PC-9 (cell line): ENCODE results near the gene PTGER2.

Experiments used
- EZH2 ChIP-seq: fragments of 200-600 bp; sonication (generic); IDR thresholded peaks from 2 replicates; pipeline ENCODE4 v1.8.0; 2017; ENCODE audit warnings: antibody characterized with exemption, low read depth
- TF ChIP-seq, protein P1 (sequence below): fragments of 200-600 bp; sonication (generic); conservative IDR thresholded peaks from 2 replicates; pipeline ENCODE4 v1.6.1; 2017; ENCODE audit warnings: mixed run types, antibody characterized with exemption, mild to moderate bottlenecking, moderate library complexity

DNA sequence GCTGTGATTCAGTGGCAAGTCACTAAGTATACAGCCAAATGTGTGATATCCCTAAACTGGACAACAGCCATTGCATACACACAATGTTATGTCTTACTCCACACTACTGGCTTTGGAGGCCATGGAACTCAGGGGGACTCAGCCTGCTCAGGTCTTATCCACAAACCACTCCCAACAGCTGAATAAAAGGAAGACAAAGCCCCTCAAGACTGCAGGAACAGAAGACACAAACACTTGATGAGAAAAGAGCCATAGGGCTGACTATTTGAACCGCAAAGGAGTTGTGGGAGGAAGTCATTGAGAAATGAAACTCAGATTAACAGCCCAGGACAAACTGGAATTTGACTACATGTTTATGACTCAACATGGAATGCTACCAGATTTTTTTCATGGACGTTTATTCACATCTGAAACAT, 40.9 kb downstream of the PTGER2 start:
- no peak for TF ChIP-seq EZH2
- TF ChIP-seq, protein P1, sequence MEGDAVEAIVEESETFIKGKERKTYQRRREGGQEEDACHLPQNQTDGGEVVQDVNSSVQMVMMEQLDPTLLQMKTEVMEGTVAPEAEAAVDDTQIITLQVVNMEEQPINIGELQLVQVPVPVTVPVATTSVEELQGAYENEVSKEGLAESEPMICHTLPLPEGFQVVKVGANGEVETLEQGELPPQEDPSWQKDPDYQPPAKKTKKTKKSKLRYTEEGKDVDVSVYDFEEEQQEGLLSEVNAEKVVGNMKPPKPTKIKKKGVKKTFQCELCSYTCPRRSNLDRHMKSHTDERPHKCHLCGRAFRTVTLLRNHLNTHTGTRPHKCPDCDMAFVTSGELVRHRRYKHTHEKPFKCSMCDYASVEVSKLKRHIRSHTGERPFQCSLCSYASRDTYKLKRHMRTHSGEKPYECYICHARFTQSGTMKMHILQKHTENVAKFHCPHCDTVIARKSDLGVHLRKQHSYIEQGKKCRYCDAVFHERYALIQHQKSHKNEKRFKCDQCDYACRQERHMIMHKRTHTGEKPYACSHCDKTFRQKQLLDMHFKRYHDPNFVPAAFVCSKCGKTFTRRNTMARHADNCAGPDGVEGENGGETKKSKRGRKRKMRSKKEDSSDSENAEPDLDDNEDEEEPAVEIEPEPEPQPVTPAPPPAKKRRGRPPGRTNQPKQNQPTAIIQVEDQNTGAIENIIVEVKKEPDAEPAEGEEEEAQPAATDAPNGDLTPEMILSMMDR = no peak
